Measurements from ENCODE around the gene PNPLA5.

PNPLA5 gene

GRCh38 chr22:43901976-43902643 is 10.3 kb upstream of the PNPLA5 start:
- DNase-seq (ENCODE audit: low read depth): peak; percentile 91

GRCh38 chr22:43900206-43900605 is 8.4 kb upstream of the PNPLA5 start:
- DNase-seq (ENCODE audit: low read depth): no peak

GRCh38 chr22:43897751-43898261 is 6.0 kb upstream of the PNPLA5 start:
- DNase-seq (ENCODE audit: low read depth): peak; percentile 80

GRCh38 chr22:43895986-43896645 is 4.3 kb upstream of the PNPLA5 start:
- no peak for DNase-seq (ENCODE audit: low read depth)

- no peak for DNase-seq (ENCODE audit: low read depth)
Observed at GRCh38 chr22:43894122-43894521, 2.3 kb upstream of the PNPLA5 start.

- DNase-seq (ENCODE audit: low read depth): no peak
Observed at GRCh38 chr22:43893266-43893665, 1.5 kb upstream of the PNPLA5 start.

- no peak for DNase-seq (ENCODE audit: low read depth)
Observed at GRCh38 chr22:43892183-43892894, 526 bp upstream of the PNPLA5 start.

GRCh38 chr22:43890901-43891331 is 897 bp downstream of the PNPLA5 start:
- no peak for DNase-seq (ENCODE audit: low read depth)

GRCh38 chr22:43889860-43890253 is 2.0 kb downstream of the PNPLA5 start:
- DNase-seq (ENCODE audit: low read depth): peak; percentile 33

GRCh38 chr22:43889201-43889859 is 2.5 kb downstream of the PNPLA5 start:
- DNase-seq (ENCODE audit: low read depth): no peak

GRCh38 chr22:43888740-43889139 is 3.1 kb downstream of the PNPLA5 start:
- no peak for DNase-seq (ENCODE audit: low read depth)

- DNase-seq (ENCODE audit: low read depth): no peak
Observed at GRCh38 chr22:43887391-43887790, 4.4 kb downstream of the PNPLA5 start.

GRCh38 chr22:43886231-43886630 is 5.6 kb downstream of the PNPLA5 start:
- DNase-seq (ENCODE audit: low read depth): no peak

GRCh38 chr22:43885786-43886185 is 6.0 kb downstream of the PNPLA5 start:
- no peak for DNase-seq (ENCODE audit: low read depth)

- no peak for DNase-seq (ENCODE audit: low read depth)
Observed at GRCh38 chr22:43885319-43885671, 6.5 kb downstream of the PNPLA5 start.

- DNase-seq (ENCODE audit: low read depth): peak; percentile 17
Observed at GRCh38 chr22:43884600-43885318, 7.1 kb downstream of the PNPLA5 start.

GRCh38 chr22:43883719-43884415 is 7.9 kb downstream of the PNPLA5 start:
- DNase-seq (ENCODE audit: low read depth): no peak

GRCh38 chr22:43883012-43883661 is 8.7 kb downstream of the PNPLA5 start:
- peak; percentile 84 for DNase-seq (ENCODE audit: low read depth)

- DNase-seq (ENCODE audit: low read depth): no peak
Observed at GRCh38 chr22:43882122-43882767, 9.6 kb downstream of the PNPLA5 start.

Measured in amniotic epithelial cell (primary cell).